ENCODE measurements around the gene RGS11.

GRCh38 chr16:287298-287811 is 11.6 kb upstream of the RGS11 start:
- no peak for TF ChIP-seq EZH2 (IDR thresholded peaks at IDR 0.05; ENCODE audit: borderline replicate concordance, low read length)
- TF ChIP-seq, protein P1, sequence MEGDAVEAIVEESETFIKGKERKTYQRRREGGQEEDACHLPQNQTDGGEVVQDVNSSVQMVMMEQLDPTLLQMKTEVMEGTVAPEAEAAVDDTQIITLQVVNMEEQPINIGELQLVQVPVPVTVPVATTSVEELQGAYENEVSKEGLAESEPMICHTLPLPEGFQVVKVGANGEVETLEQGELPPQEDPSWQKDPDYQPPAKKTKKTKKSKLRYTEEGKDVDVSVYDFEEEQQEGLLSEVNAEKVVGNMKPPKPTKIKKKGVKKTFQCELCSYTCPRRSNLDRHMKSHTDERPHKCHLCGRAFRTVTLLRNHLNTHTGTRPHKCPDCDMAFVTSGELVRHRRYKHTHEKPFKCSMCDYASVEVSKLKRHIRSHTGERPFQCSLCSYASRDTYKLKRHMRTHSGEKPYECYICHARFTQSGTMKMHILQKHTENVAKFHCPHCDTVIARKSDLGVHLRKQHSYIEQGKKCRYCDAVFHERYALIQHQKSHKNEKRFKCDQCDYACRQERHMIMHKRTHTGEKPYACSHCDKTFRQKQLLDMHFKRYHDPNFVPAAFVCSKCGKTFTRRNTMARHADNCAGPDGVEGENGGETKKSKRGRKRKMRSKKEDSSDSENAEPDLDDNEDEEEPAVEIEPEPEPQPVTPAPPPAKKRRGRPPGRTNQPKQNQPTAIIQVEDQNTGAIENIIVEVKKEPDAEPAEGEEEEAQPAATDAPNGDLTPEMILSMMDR (conservative IDR thresholded peaks at IDR 0.05 in 1 of 2, IDR thresholded peaks at IDR 0.05 in 1 of 2; ENCODE audit: extremely low read depth in 1 of 2, insufficient read depth in 1 of 2, low read depth in 1 of 2, low read length in 2 of 2): no peak
